ENCODE results near the gene CHST12. TPM values are rescaled to one million over a fixed set of nuclear protein-coding genes. Genes with fewer than 3 reads are reported as not detected.

Gene CHST12
- total and polyA plus RNA-seq, 2 of the 4 experiments (the other 2 are of a cell fraction) = 3.8 to 27.0 TPM

DNA sequence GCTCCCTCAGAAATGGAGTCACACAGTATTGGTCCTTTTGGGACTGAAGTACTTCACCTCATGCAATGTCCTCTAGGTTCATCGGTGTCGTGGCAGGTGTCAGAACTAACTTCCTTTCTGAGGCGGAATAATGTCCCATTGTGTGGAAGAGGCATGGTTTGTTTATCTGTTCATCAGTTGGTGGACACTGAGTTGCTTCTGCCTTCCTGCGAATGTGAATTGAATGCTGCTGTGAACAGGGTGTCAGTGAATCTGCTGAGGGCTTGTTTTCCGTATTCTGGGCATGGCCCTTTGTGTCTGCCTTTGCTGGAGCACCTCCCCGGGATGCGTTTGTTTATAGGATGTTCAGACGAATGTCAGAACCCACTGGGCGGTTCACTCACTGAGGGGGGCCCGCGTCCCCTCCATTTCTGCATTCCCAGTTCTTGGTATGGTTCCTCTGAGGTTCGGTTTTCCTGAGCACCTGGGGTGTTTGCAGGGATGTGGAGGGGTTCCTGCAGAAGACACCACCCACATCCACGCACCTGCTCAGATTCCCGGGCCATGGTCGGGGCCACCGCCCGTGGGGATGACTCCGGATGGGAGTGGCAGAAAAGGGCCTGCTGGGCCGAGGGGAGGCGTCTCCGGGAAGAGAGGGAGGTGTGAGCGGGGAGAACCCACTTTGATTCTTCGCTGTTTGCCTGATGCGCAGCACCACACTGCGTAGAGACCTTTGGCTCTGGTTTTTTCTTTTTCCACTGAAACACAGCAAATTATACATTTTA, 33.1 kb downstream of the CHST12 start:
- Histone ChIP-seq H2BK120ac (ENCODE audit: low read depth, low read length) (no peak overlapping the region), H3K27me3 (ENCODE audit: control insufficient read depth, insufficient read depth, low read length) (no peaks in the 10 kb centered on the region), H3K23ac (ENCODE audit: low read depth, low read length) (no peak overlapping the region), H2AFZ (replicated peaks; ENCODE audit: low read length, poor library complexity) (no peak overlapping the region), H3K9me1 (ENCODE audit: insufficient read depth, low read length) (0 out of 2 replicates have a peak, but pooled peaks cover 3% of the 10 kb centered on the region), H2AK5ac (ENCODE audit: low read depth, low read length) (no peak overlapping the region), H3K4ac (ENCODE audit: low read depth, low read length) (no peak overlapping the region), H3K9me3 (ENCODE audit: control insufficient read depth, insufficient read depth, low read length) (peaks cover under 1% of the 10 kb centered on the region; the same call in 1 of the 2 replicates), H3K56ac (ENCODE audit: extremely low read depth, insufficient read depth, low read length) (no peak overlapping the region), H3K27ac (ENCODE audit: insufficient read depth, low read length) (no peak overlapping the region), H3K18ac (ENCODE audit: low read depth, low read length) (no peak overlapping the region), H4K91ac (ENCODE audit: insufficient read depth, low read depth, low read length) (no peak overlapping the region), H4K20me1 (ENCODE audit: insufficient read depth, low read length) (0 out of 2 replicates have a peak, but pooled peaks cover 2% of the 10 kb centered on the region), H3K4me3 (ENCODE audit: insufficient read depth, low read depth, low read length) (no peak overlapping the region), H2BK5ac (ENCODE audit: low read depth, low read length, poor library complexity, severe bottlenecking) (no peak overlapping the region), H3K14ac (replicated peaks; ENCODE audit: low read depth, low read length) (no peak overlapping the region), H3K79me1 (ENCODE audit: low read depth in 1 of 2, low read length in 2 of 2) (no peaks in the 10 kb centered on the region; a peak in 2 of 4 replicates), H3K9ac (ENCODE audit: low read depth, low read length) (no peak overlapping the region), H3K4me2 (ENCODE audit: low read depth, low read length) (no peak overlapping the region), H3K36me3 (ENCODE audit: control insufficient read depth, insufficient read depth, low read length) (peaks cover 28% of the 10 kb centered on the region), H2BK15ac (ENCODE audit: low read depth, low read length) (no peak overlapping the region), H4K8ac (ENCODE audit: low read depth in 2 of 2, low read length in 2 of 2) (no peak overlapping the region), H4K5ac (ENCODE audit: low read depth, low read length) (no peak overlapping the region), H3K4me1 (ENCODE audit: control insufficient read depth, insufficient read depth, low read length) (no peaks in the 10 kb centered on the region), H2AK9ac (replicated peaks; ENCODE audit: low read depth, low read length, poor library complexity) (peak overlapping the region; percentile 31), H2BK20ac (ENCODE audit: low read depth, low read length) (no peak overlapping the region)
- intact Hi-C loops (cut with micrococcal nuclease) (no loop called here), dilution Hi-C loops (cut with HindIII; ENCODE audit: low sequenced_read_pairs, unreplicated experiment) (no loop called here), in situ Hi-C loops (cut with MboI; ENCODE audit: low sequenced_read_pairs) (no loop called here)
- ATAC-seq (ENCODE audit: low read depth) (no peak), DNase-seq (no peak)
- BruUV-seq (replicated peaks) = no TSS peak
- POLR2A ChIA-PET (ENCODE audit: unreplicated experiment) = no interaction called here
- TF ChIP-seq, protein P1, sequence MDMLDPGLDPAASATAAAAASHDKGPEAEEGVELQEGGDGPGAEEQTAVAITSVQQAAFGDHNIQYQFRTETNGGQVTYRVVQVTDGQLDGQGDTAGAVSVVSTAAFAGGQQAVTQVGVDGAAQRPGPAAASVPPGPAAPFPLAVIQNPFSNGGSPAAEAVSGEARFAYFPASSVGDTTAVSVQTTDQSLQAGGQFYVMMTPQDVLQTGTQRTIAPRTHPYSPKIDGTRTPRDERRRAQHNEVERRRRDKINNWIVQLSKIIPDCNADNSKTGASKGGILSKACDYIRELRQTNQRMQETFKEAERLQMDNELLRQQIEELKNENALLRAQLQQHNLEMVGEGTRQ (IDR thresholded peaks at IDR 0.05; ENCODE audit: low read depth, low read length) = no peak
- no peak for TF ChIP-seq MXI1 (IDR thresholded peaks at IDR 0.05; ENCODE audit: borderline replicate concordance, low read depth, low read length)
- TF ChIP-seq NFE2L2 (IDR thresholded peaks at IDR 0.05; ENCODE audit: low read depth, low read length) = no peak
- no peak for TF ChIP-seq MAZ (IDR thresholded peaks at IDR 0.05; ENCODE audit: borderline replicate concordance, low read depth, low read length)
- TF ChIP-seq POLR2A (IDR thresholded peaks at IDR 0.05; ENCODE audit: low read depth, low read length) = no peak
- no peak for TF ChIP-seq MAFK (IDR thresholded peaks at IDR 0.05; ENCODE audit: low read depth, low read length)
- no peak for TF ChIP-seq RAD21 (IDR thresholded peaks at IDR 0.05; ENCODE audit: low read length)
- TF ChIP-seq CHD1 (IDR thresholded peaks at IDR 0.05; ENCODE audit: low read depth, low read length) = no peak
- WGBS, 2 experiments (ENCODE audit: extremely low coverage in 2 of 2, insufficient read length in 1 of 2) = 78% methylated on average over 6 of the region's 25 CpGs; no CpG with 5 or more reads in 1 of the 2 experiments
- CTCF ChIA-PET = no interaction called here

Measured in IMR-90 (cell line).